ENCODE data around the gene PDXP. TPM values are rescaled to one million over a fixed set of nuclear protein-coding genes. Genes with fewer than 3 reads are reported as not detected.

The PDXP gene
- total and polyA plus RNA-seq, 2 donors (not counting 3 experiments of a cell fraction or from before 2014, with no cell fraction given), result 18.0 to 20.0 TPM

- no peaks in the 10 kb centered on the region for H3K9me1 ChIP-seq (replicated peaks; ENCODE audit: control insufficient read depth, extremely low read depth, insufficient read depth, low read length)
- ChIA-PET POLR2A (no interaction called here), CTCF (interaction anchor here (1.6 kb wide), 2 partner anchors 14 to 22 kb away, joined by 3 read pairs; no protein-coding TSS in a partner anchor)
- H3K9me3 ChIP-seq (replicated peaks; ENCODE audit: control insufficient read depth, insufficient read depth, low read length), result no peaks in the 10 kb centered on the region
- peaks cover 19% of the 10 kb centered on the region for H3K4me1 ChIP-seq (ENCODE audit: control insufficient read depth, extremely low read depth, insufficient read depth, low read length)
- no TSS peak for BruUV-seq (replicated peaks)
- DNase-seq (ENCODE audit: low read depth, low spot score), result no peak
- H3K4me3 ChIP-seq (replicated peaks in 1 of 3; ENCODE audit: insufficient read depth in 1 of 3, low read depth in 1 of 3, low read length in 3 of 3), result no peak overlapping the region
- no peak overlapping the region for H3K9ac ChIP-seq (replicated peaks; ENCODE audit: extremely low read depth, insufficient read depth, low read length)
- no peaks in the 10 kb centered on the region for H3K27me3 ChIP-seq (ENCODE audit: control insufficient read depth in 2 of 2, insufficient read depth in 2 of 2, low read length in 2 of 2)
- intact Hi-C loops (cut with micrococcal nuclease) (no loop called here), dilution Hi-C loops (cut with MboI; ENCODE audit: extremely low pct_ligation_motif_present, low sequenced_read_pairs) (no loop called here)
- no peak for TF ChIP-seq JUN (IDR thresholded peaks at IDR 0.05; ENCODE audit: borderline replicate concordance, insufficient read depth, insufficient read length, low read depth)
- no peak for TF ChIP-seq CTCF (IDR thresholded peaks at IDR 0.05; ENCODE audit: extremely low read depth in 1 of 2, insufficient read depth in 1 of 2, low read depth in 1 of 2, low read length in 2 of 2)
- no peak for TF ChIP-seq FOS (IDR thresholded peaks at IDR 0.05; ENCODE audit: borderline replicate concordance, insufficient read depth, low read length)
- no peak for TF ChIP-seq POLR2A (IDR thresholded peaks at IDR 0.05; ENCODE audit: low read depth, low read length)
- TF ChIP-seq MYC (IDR thresholded peaks at IDR 0.05; ENCODE audit: low read depth, low read length), result no peak
- TF ChIP-seq GATA2 (IDR thresholded peaks at IDR 0.05; ENCODE audit: insufficient read depth, insufficient read length, low read depth, low read length), result no peak
- no peak for TF ChIP-seq EZH2 (IDR thresholded peaks at IDR 0.05; ENCODE audit: borderline replicate concordance, low read depth, low read length, severe bottlenecking)
- FAIRE-seq, result no peak
- no peaks in the 10 kb centered on the region for H4K20me1 ChIP-seq (replicated peaks; ENCODE audit: control insufficient read depth, extremely low read depth, insufficient read depth, low read length)
- H2AFZ ChIP-seq (ENCODE audit: low read depth, low read length), result no peak overlapping the region
- H3K27ac ChIP-seq (ENCODE audit: insufficient read depth, low read depth, low read length), result no peak overlapping the region
- H3K36me3 ChIP-seq (ENCODE audit: control insufficient read depth in 2 of 2, extremely low read depth in 1 of 2, insufficient read depth in 2 of 2, low read length in 2 of 2), result peaks cover 0 to 6% of the 10 kb centered on the region in 2 experiments
- no peak overlapping the region for H3K4me2 ChIP-seq (ENCODE audit: insufficient read depth, low read length)
- H3K79me2 ChIP-seq (ENCODE audit: control insufficient read depth, insufficient read depth, low read length), result peaks cover 26% of the 10 kb centered on the region
Measured at GRCh38 chr22:37611207-37611606, 47.3 kb upstream of the PDXP start.

Data from endothelial cell of umbilical vein (primary cell).